Loucy (cell line): ENCODE results near the gene STIMATE.

ENCODE experiments used
- H2AFZ ChIP-seq: fragments of 200-600 bp; sonication (generic); 2 replicates; pipeline ENCODE4 v1.6.0; 2016; ENCODE audit warnings: antibody characterized with exemption, mild to moderate bottlenecking, low read length, moderate library complexity
- H3F3A ChIP-seq: fragments of 200-600 bp; 2 replicates; pipeline ENCODE4 v1.6.0; 2016; ENCODE audit warnings: antibody characterized with exemption, low read depth, mild to moderate bottlenecking
- H3K27me3 ChIP-seq: fragments of 200-600 bp; sonication (generic); 2 replicates; pipeline ENCODE4 v1.6.1; 2014; ENCODE audit warnings: low read length, mild to moderate bottlenecking; ENCODE audit not compliant: insufficient read depth, poor library complexity, severe bottlenecking
- H3K36me3 ChIP-seq: fragments of 200-600 bp; sonication (generic); 2 replicates; pipeline ENCODE4 v1.6.1; 2016; ENCODE audit warnings: low read length; ENCODE audit not compliant: insufficient read depth
- H3K4me1 ChIP-seq: fragments of 200-600 bp; sonication (generic); 2 replicates; pipeline ENCODE4 v1.5.1; 2014; ENCODE audit warnings: low read length, mild to moderate bottlenecking; ENCODE audit not compliant: insufficient read depth, poor library complexity, severe bottlenecking
- H3K4me2 ChIP-seq: fragments of 200-600 bp; sonication (generic); 2 replicates; pipeline ENCODE4 v1.6.0; 2014; ENCODE audit warnings: antibody characterized with exemption, low read length, low read depth, mild to moderate bottlenecking; ENCODE audit not compliant: poor library complexity, severe bottlenecking
- H3K4me3 ChIP-seq: fragments of 200-600 bp; sonication (generic); 2 replicates; pipeline ENCODE4 v1.5.1; 2014; ENCODE audit warnings: low read length, mild to moderate bottlenecking, mixed read lengths; ENCODE audit not compliant: poor library complexity, severe bottlenecking
- H3K79me2 ChIP-seq: fragments of 200-600 bp; sonication (generic); 2 replicates; pipeline ENCODE4 v1.6.1; 2014; ENCODE audit warnings: low read length; ENCODE audit not compliant: insufficient read depth
- H3K9ac ChIP-seq: fragments of 200-600 bp; sonication (generic); 2 replicates; pipeline ENCODE4 v1.6.0; 2014; ENCODE audit warnings: mild to moderate bottlenecking, low read depth, low read length, moderate library complexity; ENCODE audit not compliant: poor library complexity, severe bottlenecking
- H3K9me2 ChIP-seq: fragments of 200-600 bp; sonication (generic); replicated peaks from 2 replicates; pipeline ENCODE4 v1.6.1; 2016; ENCODE audit warnings: low read depth, low read length, mixed read lengths
- H3K9me3 ChIP-seq: fragments of 200-600 bp; sonication (generic); 2 replicates; pipeline ENCODE4 v1.6.1; 2014; ENCODE audit warnings: mild to moderate bottlenecking, antibody characterized with exemption, low read length, low read depth; ENCODE audit not compliant: insufficient read depth
- H4K20me1 ChIP-seq: fragments of 200-600 bp; sonication (generic); 2 replicates; pipeline ENCODE4 v1.6.0; 2014; ENCODE audit warnings: antibody characterized with exemption, low read length, mild to moderate bottlenecking; ENCODE audit not compliant: insufficient read depth, poor library complexity, severe bottlenecking
- EZH2phosphoT487 ChIP-seq: fragments of 200-600 bp; IDR thresholded peaks from 2 replicates; pipeline ENCODE4 v1.6.1; 2018; ENCODE audit warnings: antibody characterized with exemption, mild to moderate bottlenecking, moderate library complexity, borderline replicate concordance
- TF ChIP-seq, protein P1 (sequence below): fragments of 200-600 bp; sonication (generic); conservative IDR thresholded peaks from 2 replicates; pipeline ENCODE4 v1.5.1; 2014; ENCODE audit warnings: mild to moderate bottlenecking, antibody characterized with exemption, low read length

Gene STIMATE

DNA sequence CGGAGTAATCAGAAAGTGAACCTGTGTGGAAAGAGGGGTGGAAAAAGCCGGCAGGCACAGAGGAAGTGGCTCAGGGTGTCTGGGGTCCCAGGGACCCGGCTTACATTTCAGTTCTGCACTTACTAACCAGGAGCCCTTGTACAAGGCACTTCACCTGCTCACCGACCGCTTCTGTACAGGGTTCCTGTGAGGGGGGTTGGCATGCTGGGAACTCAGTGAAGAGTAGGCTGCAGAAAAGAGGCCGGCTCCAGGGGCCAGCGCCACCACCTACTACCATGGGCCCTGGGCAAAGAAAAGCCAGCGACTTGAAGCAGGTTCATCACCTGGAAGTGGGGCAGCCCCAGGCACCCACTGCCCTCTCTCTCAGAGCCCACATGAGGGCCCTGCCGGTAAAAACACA is 6.2 kb downstream of the STIMATE start:
- no peaks in the 10 kb centered on the region for H3F3A ChIP-seq
- no peak overlapping the region for H3K9ac ChIP-seq
- H3K36me3 ChIP-seq = no peaks in the 10 kb centered on the region
- TF ChIP-seq EZH2phosphoT487 = no peak
- TF ChIP-seq, protein P1, sequence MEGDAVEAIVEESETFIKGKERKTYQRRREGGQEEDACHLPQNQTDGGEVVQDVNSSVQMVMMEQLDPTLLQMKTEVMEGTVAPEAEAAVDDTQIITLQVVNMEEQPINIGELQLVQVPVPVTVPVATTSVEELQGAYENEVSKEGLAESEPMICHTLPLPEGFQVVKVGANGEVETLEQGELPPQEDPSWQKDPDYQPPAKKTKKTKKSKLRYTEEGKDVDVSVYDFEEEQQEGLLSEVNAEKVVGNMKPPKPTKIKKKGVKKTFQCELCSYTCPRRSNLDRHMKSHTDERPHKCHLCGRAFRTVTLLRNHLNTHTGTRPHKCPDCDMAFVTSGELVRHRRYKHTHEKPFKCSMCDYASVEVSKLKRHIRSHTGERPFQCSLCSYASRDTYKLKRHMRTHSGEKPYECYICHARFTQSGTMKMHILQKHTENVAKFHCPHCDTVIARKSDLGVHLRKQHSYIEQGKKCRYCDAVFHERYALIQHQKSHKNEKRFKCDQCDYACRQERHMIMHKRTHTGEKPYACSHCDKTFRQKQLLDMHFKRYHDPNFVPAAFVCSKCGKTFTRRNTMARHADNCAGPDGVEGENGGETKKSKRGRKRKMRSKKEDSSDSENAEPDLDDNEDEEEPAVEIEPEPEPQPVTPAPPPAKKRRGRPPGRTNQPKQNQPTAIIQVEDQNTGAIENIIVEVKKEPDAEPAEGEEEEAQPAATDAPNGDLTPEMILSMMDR = no peak
- peaks cover 51% of the 10 kb centered on the region for H3K4me1 ChIP-seq
- H3K4me3 ChIP-seq = no peak overlapping the region
- H4K20me1 ChIP-seq = peaks cover 11% of the 10 kb centered on the region
- H3K9me2 ChIP-seq = no peaks in the 10 kb centered on the region
- peaks cover 44% of the 10 kb centered on the region for H3K79me2 ChIP-seq
- no peaks in the 10 kb centered on the region for H3K27me3 ChIP-seq
- H3K9me3 ChIP-seq = no peaks in the 10 kb centered on the region
- peak overlapping the region; percentile 94 for H3K4me2 ChIP-seq
- no peak overlapping the region for H2AFZ ChIP-seq

DNA sequence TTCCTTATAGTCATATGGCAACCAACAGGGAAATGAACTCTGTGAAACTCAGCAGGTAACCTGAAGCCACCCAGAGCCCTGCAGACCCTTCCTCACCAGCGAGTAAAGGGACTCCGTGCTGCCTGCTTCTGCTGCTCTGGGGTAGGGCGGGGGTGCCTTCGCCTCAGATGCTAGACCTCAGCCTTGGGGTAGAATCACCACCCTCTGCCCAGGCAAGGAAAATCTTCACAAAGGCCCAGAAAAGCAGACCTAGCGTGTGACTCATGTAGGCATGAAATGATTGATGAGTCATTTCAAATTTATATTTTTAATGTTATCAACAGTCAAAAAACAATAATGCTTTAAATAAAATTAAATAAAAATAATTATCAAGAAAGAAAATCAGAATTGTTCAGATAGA is 6.6 kb downstream of the STIMATE start:
- Histone ChIP-seq H3K4me2 (no peak overlapping the region), H3K9me3 (no peaks in the 10 kb centered on the region), H3K9me2 (no peaks in the 10 kb centered on the region), H2AFZ (no peak overlapping the region), H3K9ac (no peak overlapping the region), H3K4me1 (peaks cover 46% of the 10 kb centered on the region), H3F3A (no peaks in the 10 kb centered on the region), H3K79me2 (peaks cover 40% of the 10 kb centered on the region), H3K36me3 (no peaks in the 10 kb centered on the region), H3K4me3 (no peak overlapping the region), H3K27me3 (no peaks in the 10 kb centered on the region), H4K20me1 (peaks cover 6% of the 10 kb centered on the region)
- TF ChIP-seq EZH2phosphoT487 = no peak
- TF ChIP-seq, protein P1 = no peak

DNA sequence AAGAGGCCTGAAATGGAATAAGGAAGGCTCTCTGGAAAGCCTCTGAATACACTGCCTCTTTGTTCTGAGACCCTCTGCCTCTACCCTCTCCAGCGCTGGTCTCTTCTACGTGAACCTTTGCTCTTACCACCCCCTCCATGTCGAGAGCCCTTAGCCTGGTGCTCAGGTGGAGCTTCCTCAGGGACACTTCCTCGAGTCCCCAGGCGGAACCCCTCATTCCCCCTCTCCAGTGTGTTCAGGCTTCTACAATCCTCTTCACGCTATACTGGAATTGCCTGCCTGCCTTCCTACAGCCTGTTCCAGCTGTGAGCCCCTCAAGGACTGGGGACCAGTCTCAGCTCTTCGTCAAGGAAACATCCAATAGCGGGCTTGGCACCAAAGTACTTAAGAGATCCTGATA is 7.4 kb downstream of the STIMATE start:
- H3K4me3 ChIP-seq = no peak overlapping the region
- H3K4me1 ChIP-seq = peaks cover 39% of the 10 kb centered on the region
- no peaks in the 10 kb centered on the region for H3F3A ChIP-seq
- H3K9me2 ChIP-seq = no peaks in the 10 kb centered on the region
- no peaks in the 10 kb centered on the region for H3K9me3 ChIP-seq
- no peak overlapping the region for H3K4me2 ChIP-seq
- H3K27me3 ChIP-seq = no peaks in the 10 kb centered on the region
- H4K20me1 ChIP-seq = peaks cover 6% of the 10 kb centered on the region
- TF ChIP-seq, protein P1 = no peak
- TF ChIP-seq EZH2phosphoT487 = no peak
- peaks cover 8% of the 10 kb centered on the region; the same call in 1 of the 2 replicates for H3K36me3 ChIP-seq
- H2AFZ ChIP-seq = no peak overlapping the region
- H3K79me2 ChIP-seq = peaks cover 32% of the 10 kb centered on the region; the same call in 1 of the 2 replicates
- H3K9ac ChIP-seq = no peak overlapping the region
